ENCODE data around the gene VEPH1.
A peak's percentile ranks its signal among the peaks of the same experiment; 100 is the strongest.
"Not testable (repeated sequence)": the region's sequence is repeated elsewhere in the genome, so short reads cannot be mapped to it uniquely, and the experiment has no call there.

The VEPH1 gene

GRCh38 chr3:157381606-157382005 is 121.6 kb downstream of the VEPH1 start:
- no peak for DNase-seq

GRCh38 chr3:157379525-157380140 is 123.6 kb downstream of the VEPH1 start:
- DNase-seq: no peak

GRCh38 chr3:157376603-157377300 is 126.5 kb downstream of the VEPH1 start:
- DNase-seq: no peak

- no peak for DNase-seq
Measured at GRCh38 chr3:157375342-157375986, 127.8 kb downstream of the VEPH1 start.

- DNase-seq: no peak
Measured at GRCh38 chr3:157374933-157375332, 128.3 kb downstream of the VEPH1 start.

- no peak for DNase-seq
Measured at GRCh38 chr3:157373783-157374182, 129.4 kb downstream of the VEPH1 start.

GRCh38 chr3:157370867-157371266 is 132.3 kb downstream of the VEPH1 start:
- no peak for DNase-seq

- DNase-seq: peak; percentile 55
Measured at GRCh38 chr3:157369727-157370421, 133.3 kb downstream of the VEPH1 start.

- no peak for DNase-seq
Measured at GRCh38 chr3:157368171-157368570, 135.0 kb downstream of the VEPH1 start.

- DNase-seq: no peak
Measured at GRCh38 chr3:157363393-157363792, 139.8 kb downstream of the VEPH1 start.

- DNase-seq: no peak
Measured at GRCh38 chr3:157362348-157362747, 140.9 kb downstream of the VEPH1 start.

- no peak for DNase-seq
Measured at GRCh38 chr3:157360044-157360443, 143.2 kb downstream of the VEPH1 start.

GRCh38 chr3:157356541-157356940 is 146.7 kb downstream of the VEPH1 start:
- no peak for DNase-seq

- no peak for DNase-seq
Measured at GRCh38 chr3:157355276-157355675, 147.9 kb downstream of the VEPH1 start.

- no peak for DNase-seq
Measured at GRCh38 chr3:157354722-157355121, 148.5 kb downstream of the VEPH1 start.

GRCh38 chr3:157354254-157354653 is 149.0 kb downstream of the VEPH1 start:
- no peak for DNase-seq

- no peak for DNase-seq
Measured at GRCh38 chr3:157353652-157354051, 149.6 kb downstream of the VEPH1 start.

- no peak for DNase-seq
Measured at GRCh38 chr3:157351981-157352380, 151.2 kb downstream of the VEPH1 start.

- not testable (repeated sequence) for DNase-seq
Measured at GRCh38 chr3:157350651-157351050, 152.6 kb downstream of the VEPH1 start.

GRCh38 chr3:157348304-157349075 is 154.7 kb downstream of the VEPH1 start:
- DNase-seq: not testable (repeated sequence)

- DNase-seq: no peak
Measured at GRCh38 chr3:157347577-157348303, 155.5 kb downstream of the VEPH1 start.

Data from femur (tissue), 1 donor.